DMS53 treated with DMSO at 0.1 percent for 48 hours (cell line): ENCODE data around the gene MEGF8.

ENCODE experiments used
- DNase-seq: peaks from one replicate; lab custom pipeline; 2025; ENCODE audit not compliant: unreplicated experiment; lab: John Stamatoyannopoulos, UW

The MEGF8 gene

DNA sequence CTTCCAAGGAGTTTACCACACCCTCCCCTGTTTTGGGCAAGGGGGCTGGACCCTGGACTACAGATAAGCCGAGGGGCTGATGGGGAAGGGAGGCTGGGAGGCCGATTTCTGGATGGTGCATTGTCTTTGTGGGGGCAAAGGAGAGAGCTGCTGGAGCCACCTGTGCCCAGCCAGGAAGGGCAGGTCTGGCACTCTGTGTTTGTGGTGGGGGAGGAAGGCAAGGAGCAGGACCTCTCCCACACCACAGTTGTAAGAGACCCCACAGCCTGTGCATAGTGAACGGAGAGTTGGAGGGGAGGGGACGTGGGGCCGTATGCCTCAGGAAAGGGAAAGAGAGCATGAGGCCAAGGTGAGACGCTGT, 39.5 kb upstream of the MEGF8 start:
- no peak for DNase-seq

DNA sequence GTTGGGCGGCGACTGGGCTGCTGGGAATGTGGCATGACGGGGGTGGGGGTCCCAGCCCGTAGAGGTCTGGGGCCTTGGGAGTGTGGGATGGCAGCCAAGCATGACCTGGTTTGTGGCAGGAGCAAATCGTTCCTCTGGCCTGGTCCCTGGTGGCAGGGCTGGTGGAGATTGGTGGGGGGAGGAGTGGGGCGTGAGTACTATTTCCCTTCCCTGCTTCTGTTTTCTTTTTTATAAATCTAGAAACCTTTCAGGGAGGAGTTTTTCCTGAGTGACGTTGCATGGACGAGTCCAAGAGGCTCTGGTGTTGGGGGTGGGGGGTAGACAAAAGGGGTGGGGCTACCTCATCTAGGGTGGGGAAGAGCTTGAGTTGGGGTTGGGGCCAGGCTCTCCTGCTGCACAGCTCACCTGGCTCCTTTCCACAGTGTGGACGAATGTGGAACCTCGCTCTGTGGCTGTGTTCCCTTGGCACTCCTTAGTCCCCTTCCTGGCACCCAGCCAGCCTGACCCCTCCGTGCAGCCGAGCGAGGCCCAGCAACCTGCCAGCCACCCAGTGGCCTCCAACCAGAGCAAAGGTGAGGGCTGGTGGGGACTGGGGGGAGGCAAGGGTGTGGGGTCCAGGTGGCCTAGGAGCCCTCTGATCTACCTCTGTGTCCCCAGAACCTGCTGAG, 39.0 kb upstream of the MEGF8 start:
- no peak for DNase-seq

DNA sequence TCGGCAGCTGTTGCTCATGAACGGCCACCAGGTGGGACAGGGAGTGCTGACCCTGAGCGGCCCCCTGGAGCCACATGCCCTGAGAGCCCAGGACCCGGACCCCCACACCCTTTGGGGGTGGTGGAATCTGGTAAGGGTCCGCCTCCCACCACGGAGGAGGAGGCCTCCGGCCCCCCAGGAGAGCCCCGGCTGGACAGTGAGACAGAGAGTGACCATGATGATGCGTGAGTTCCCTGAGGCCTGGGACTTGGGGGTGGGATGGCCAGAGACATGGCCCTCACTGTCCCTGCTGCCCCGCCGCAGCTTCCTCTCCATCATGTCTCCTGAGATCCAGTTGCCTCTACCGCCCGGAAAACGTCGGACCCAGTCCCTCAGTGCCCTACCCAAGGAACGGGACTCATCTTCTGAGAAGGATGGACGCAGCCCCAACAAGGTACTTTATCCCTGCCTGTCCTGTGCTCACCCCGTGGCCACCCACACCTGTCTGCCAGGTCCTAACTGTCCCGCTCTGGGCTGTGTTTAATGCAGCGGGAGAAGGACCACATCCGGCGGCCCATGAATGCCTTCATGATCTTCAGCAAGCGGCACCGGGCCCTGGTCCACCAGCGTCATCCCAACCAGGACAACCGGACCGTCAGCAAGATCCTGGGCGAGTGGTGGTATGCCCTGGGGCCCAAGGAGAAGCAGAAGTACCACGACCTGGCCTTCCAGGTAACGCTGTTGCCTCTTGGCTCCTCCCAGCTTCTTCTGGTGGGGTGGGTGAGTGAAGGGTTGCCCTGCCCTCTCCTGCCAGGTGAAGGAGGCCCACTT, 38.2 kb upstream of the MEGF8 start:
- DNase-seq = no peak

DNA sequence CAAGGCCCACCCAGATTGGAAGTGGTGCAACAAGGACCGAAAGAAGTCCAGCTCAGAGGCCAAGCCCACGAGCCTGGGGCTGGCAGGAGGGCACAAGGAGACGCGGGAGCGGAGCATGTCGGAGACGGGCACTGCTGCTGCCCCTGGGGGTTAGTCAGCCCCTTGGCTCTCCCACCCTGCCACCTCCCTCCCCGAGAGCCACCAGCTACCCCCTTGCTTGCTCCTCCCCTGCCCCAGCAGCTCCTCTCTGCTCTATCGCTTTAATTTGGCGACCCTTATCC, 37.7 kb upstream of the MEGF8 start:
- DNase-seq = no peak

DNA sequence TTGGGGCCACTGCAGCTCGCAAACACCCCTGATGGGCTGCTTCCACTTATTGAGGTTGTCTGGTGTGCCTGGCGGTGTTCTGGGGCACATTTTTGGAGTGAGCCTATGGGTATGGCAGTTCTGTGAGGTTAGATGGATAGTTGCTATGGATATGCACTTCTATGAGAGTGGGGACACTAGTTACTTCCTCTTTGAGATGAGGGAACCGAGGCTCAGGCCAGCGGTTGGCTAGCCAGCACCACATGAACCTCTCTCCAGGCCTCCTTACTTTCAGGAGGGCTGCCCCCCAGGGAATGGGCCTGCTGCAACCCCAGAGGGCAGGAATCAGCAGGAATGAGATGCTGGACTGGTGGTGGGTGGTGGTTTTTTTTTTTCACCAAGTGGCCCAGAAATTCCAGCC, 37.0 kb upstream of the MEGF8 start:
- no peak for DNase-seq

DNA sequence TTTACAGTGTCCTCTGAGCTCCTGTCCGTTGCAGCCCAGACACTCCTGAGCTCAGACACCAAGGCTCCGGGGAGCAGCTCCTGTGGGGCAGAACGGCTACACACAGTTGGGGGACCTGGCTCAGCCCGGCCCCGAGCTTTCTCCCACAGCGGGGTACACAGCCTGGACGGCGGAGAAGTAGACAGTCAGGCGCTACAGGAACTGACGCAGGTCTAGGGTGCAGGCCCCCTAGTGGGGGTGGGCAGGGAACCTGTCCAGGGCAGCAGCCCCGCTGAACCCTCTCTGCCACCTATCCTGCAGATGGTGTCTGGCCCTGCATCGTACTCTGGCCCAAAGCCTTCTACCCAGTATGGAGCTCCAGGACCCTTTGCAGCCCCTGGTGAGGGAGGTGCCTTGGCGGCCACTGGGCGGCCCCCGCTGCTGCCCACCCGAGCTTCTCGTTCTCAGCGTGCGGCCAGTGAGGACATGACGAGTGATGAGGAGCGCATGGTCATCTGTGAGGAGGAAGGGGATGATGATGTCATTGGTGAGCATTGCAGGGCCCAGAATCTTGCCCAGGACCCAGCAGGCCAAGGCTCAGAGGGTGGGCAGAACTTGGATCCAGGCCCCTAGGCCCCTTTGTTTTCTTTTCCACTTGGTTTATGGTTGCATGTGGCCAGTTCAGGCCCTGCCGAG, 36.4 kb upstream of the MEGF8 start:
- no peak for DNase-seq

DNA sequence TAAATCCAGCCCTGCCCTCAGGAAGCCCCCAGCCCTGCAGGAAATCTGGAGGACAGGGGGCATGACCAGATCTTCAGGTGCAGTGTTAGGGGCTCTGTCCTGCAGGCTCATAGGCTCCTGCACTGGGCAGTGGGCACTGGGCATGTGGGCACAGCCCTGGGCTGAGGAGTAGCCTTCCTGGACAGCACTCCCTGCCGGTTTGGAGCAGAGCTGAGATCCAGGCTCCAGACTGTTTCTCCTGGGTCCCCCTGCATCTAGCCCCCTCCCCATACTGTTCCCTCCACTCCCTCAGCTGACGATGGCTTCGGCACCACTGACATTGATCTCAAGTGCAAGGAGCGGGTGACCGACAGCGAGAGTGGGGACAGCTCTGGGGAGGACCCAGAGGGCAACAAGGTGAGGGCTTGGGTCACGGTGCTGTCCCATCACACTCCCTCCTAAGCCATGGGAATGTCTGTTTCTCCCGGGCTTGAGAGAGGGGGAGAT, 35.8 kb upstream of the MEGF8 start:
- DNase-seq = no peak

DNA sequence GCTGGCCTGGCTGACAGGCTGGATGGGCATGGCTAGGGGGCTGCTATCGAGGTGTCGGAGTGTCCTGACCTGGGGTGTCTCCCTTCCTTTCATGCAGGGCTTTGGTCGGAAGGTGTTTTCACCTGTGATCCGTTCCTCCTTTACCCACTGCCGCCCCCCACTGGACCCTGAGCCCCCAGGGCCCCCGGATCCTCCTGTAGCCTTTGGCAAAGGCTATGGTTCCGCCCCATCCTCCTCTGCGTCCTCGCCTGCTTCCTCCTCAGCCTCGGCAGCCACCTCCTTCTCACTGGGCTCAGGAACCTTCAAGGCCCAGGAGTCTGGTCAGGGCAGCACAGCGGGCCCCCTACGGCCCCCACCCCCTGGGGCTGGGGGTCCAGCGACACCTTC, 35.3 kb upstream of the MEGF8 start:
- no peak for DNase-seq

DNA sequence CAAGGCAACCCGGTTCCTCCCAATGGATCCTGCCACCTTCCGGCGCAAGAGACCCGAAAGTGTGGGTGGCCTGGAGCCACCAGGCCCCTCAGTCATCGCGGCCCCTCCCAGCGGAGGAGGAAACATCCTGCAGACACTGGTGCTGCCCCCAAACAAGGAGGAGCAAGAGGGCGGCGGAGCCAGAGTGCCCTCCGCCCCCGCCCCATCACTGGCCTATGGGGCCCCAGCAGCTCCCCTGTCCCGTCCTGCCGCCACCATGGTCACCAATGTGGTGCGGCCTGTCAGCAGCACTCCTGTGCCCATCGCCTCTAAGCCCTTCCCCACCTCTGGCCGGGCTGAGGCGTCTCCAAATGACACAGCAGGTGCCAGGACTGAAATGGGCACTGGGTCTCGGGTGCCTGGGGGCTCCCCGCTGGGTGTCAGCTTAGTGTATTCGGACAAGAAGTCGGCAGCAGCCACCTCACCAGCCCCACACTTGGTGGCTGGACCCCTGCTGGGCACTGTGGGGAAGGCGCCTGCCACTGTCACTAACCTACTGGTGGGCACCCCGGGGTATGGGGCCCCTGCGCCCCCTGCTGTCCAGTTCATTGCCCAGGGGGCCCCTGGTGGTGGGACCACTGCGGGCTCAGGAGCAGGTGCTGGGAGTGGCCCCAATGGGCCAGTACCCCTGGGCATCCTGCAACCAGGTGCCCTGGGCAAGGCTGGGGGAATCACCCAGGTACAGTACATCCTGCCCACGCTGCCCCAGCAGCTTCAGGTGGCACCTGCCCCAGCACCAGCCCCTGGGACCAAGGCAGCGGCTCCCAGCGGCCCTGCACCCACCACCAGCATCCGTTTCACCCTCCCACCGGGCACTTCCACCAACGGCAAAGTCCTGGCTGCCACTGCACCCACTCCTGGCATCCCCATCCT, 34.7 kb upstream of the MEGF8 start:
- DNase-seq = no peak

DNA sequence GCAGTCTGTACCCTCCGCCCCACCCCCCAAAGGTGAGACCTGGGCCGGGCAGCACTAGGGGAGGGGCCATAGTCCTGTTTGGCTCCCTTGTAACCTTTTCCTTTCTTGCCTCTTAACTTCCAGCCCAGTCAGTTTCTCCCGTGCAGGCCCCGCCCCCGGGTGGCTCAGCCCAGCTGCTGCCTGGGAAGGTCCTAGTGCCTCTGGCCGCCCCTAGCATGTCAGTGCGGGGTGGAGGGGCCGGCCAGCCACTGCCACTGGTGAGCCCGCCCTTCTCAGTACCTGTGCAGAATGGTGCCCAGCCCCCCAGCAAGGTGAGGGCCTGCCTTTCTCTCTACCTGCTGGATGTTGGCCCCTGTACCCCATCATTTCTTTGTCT, 34.0 kb upstream of the MEGF8 start:
- DNase-seq = no peak

DNA sequence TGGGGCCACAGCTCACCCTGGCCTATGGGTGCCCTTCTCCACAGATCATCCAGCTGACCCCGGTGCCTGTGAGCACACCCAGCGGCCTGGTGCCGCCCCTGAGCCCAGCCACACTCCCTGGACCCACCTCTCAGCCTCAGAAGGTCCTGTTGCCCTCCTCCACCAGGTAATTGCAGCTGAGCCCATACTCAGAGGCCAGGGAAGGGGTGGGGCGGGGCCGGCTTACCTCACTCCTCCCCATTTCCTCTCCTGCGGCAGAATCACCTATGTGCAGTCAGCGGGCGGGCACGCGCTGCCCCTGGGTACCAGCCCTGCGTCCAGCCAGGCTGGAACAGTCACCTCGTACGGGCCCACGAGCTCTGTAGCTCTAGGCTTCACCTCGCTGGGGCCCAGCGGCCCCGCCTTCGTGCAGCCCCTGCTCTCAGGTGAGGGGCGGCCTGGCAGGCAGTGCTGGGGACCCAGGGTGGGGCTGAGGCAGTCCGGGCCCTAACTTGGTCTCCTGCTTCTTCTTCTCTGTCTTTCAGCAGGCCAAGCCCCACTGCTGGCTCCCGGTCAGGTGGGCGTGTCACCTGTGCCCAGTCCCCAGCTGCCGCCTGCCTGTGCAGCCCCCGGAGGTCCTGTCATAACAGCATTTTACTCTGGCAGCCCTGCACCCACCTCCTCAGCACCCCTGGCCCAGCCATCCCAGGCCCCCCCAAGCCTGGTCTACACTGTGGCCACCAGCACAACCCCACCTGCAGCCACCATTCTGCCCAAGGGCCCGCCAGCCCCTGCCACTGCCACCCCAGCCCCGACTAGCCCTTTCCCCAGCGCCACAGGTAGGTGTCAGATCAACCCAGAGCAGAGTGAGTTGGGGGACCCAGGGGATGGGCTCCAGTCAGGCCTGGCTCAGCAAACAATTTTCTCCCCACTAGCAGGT, 33.1 kb upstream of the MEGF8 start:
- DNase-seq = no peak

DNA sequence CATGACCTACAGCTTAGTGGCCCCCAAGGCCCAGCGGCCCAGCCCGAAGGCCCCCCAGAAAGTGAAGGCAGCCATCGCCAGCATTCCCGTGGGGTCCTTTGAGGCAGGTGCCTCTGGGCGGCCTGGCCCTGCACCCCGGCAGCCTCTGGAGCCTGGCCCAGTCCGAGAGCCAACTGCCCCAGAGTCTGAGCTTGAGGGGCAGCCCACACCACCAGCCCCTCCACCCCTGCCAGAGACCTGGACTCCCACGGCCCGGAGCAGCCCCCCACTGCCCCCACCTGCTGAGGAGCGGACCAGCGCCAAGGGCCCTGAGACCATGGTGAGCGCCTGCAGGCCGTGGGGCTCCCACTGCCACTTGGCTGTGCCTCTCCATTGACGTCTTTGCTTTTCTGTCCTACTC, 32.5 kb upstream of the MEGF8 start:
- DNase-seq = no peak

DNA sequence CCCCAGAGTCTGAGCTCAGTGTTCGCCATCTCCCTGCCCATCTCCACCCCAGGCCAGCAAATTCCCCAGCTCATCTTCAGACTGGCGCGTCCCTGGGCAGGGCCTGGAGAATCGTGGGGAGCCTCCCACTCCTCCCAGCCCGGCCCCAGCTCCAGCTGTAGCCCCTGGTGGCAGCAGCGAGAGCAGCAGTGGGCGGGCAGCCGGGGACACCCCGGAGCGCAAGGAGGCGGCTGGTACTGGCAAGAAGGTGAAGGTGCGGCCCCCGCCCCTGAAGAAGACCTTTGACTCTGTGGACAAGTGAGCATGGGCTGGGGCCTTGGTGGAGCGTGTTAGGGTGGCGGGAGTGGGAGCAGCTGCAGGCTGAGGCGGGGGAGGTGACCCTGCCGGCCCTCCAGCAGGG, 31.9 kb upstream of the MEGF8 start:
- no peak for DNase-seq

DNA sequence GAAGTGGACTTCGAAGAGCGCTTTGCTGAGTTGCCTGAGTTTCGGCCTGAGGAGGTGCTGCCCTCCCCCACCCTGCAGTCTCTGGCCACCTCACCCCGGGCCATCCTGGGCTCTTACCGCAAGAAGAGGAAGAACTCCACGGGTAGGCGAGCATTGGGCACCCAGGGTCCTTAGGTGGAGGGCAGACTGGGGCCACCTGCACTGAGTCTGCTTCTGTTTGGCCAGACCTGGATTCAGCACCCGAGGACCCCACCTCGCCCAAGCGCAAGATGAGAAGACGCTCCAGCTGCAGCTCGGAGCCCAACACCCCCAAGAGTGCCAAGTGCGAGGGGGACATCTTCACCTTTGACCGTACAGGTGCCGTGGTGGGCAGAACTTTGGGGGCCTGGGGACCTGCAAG, 31.5 kb upstream of the MEGF8 start:
- no peak for DNase-seq

DNA sequence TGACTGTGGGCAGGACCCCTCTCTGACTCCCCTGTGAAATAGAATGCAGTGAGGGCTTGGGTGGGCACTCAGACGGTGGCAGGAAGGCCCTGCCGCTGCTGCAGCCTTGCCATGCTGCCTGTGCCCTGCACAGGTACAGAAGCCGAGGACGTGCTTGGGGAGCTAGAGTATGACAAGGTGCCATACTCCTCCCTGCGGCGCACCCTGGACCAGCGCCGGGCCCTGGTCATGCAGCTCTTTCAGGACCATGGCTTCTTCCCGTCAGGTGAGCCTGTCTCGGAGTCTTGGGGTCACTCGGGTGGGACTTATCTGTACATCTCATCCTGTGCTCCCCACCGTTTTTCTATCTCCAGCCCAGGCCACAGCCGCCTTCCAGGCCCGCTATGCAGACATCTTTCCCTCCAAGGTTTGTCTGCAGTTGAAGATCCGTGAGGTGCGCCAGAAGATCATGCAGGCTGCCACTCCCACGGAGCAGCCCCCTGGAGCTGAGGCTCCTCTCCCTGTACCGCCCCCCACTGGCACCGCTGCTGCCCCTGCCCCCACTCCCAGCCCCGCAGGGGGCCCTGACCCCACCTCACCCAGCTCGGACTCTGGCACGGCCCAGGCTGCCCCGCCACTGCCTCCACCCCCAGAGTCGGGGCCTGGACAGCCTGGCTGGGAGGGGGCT, 30.8 kb upstream of the MEGF8 start:
- no peak for DNase-seq

DNA sequence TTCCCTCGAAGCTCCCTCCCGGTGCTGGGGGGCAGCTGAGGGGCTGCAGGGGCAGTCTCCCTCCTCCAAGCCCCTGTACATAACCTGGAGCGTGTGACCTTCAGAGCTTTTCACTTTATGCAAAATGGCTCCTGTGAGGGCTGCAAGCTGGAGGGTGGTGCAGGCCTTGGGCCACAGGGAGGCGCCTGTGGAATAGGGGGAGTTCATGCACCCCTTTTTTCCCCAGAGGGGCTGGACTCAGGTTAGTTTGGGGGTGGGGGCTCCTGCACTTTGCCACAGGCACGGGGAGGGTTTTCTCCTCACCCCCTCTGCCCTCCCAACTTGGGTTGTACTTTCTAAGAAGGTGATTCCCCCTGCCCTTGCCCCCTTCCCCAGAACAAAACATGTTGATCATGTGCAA, 30.1 kb upstream of the MEGF8 start:
- no peak for DNase-seq

DNA sequence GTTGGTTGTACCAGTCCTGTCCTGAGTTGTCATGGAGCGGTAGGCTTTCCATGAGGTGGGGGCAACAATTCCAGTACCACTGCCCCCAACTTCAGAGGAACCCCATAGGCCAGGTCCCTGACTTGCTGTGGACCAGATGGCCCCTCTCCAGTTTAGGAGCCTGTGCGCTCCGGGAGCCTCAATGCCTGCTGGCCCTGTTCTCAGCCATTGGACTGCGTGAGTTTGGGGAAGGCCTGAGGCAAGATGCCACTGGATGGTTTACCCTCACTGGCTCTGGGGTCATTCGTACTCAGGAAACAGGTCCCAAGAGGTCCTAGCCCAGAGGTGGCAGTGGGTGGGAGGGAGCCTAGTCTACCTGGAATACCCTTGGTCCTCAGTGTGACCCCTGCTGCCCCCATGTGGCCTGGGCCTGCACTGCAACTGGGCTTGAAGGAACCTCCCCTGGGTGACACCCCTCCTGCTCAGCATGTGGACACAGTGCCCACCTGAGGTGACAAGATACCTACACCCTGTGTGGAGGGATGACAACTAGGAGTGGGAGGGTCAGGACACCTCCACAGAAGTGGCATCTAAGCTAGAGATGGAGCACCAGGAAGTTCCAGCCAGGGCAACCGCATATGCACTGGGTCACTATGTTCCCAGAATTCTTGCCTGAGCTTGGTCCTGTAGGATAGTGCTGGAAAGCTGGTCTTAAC, 29.5 kb upstream of the MEGF8 start:
- peak; percentile 39 for DNase-seq

DNA sequence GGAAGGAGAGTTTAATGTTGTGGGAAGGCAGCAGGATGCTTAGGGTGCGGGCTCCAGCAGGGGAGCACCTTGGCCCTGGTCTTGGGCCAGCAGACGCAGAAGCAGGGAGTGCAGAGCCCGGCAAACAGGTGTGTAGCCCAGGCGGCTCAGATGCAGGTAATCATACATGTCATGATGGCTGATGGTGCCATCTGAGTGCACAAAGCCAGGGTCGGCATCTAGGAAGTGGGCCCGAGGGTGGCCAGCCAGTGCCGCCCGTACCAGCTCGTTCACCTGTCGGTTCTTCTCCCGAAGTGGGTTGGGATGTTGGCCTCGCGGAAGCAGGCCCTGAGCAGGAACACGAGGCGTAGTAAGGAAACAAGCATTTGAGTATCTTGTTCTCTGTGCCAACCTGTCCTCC, 28.4 kb upstream of the MEGF8 start:
- no peak for DNase-seq

DNA sequence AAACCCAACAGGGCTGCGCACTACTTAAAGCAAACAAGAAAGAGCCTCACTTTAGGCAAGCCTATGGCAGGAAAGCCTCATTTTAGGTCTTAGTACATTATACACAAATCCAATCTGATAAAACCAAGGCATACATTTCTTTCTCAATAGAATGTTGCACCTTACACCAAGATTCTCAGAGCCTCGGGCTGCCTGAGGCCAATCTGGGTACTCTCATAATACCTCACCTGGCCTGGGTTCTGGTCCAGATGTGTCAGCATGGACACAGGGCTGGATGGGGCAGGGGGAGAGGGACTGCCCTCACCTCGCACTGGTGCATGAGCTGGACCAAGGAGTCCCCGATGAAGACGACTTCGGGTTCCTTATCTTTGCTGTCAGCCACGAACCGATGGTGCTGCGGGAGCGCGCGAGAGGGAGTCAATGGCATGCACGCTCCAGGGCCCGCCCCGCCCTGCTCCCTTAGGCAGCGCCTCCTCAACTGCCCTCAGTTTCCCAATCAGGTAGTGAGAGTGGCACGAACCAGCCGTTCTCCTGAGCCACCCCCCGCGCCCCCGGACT, 23.7 kb upstream of the MEGF8 start, which contains the start of gene PRR19:
TSS of gene PRR19 (plus strand) at position 487 of the 558 bp plus-strand sequence. CDS start 7,453 bp downstream, outside the sequence.
- peak; percentile 47 for DNase-seq
